ENCODE measurements around the gene TEAD4. TPM values are rescaled to one million over a fixed set of nuclear protein-coding genes. Genes with fewer than 3 reads are reported as not detected.

The TEAD4 gene
- total RNA-seq, 1 experiment from 2014 or later, result 127 TPM

DNA sequence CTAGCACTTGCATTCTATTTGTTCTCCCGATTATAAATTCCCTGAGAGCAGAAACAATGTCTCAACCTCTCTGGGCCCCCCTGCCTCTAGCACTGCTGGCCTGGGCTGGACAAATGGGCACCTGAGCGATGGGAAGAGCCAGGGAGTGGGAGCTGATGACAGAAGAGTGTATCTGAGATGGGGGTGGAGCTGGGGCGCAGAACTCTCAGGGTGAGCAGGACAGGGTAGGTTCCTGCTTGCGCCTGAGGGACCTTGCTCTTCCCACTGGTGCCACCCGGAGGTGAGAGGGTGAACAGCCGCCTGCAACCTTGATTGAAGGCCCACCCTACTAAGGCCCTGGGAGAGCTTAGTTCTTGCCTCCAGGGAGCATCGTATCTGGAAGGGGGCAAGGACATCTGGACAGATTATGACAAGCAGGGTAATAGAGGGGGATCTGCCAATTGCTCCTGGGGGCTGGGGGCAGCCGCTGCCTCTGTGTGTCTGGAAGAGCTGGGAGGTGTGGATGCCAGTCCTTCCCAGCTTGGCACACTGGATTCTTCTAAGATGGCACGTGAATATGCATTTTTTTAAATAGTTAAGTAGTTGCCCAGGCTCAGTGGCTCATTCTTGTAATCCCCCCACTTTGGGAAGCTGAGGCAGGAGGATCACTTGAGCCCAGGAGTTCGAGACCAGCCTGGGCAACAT lies 75.0 kb downstream of the TEAD4 start:
- Histone ChIP-seq H3K79me1 (ENCODE audit: insufficient read depth, low read depth, low read length, poor library complexity, severe bottlenecking) (no peaks in the 10 kb centered on the region), H3K18ac (ENCODE audit: insufficient read length, low read depth, low read length) (no peak overlapping the region), H2BK15ac (ENCODE audit: low read depth, low read length) (no peak overlapping the region), H4K20me1 (ENCODE audit: control insufficient read depth, insufficient read depth, insufficient read length) (no peaks in the 10 kb centered on the region), H3T11ph (ENCODE audit: low read length) (no peak overlapping the region), H4K5ac (ENCODE audit: insufficient read length, low read depth, low read length) (no peak overlapping the region), H3K4me1 (ENCODE audit: insufficient read depth, low read length) (no peaks in the 10 kb centered on the region), H3K27me3 (ENCODE audit: insufficient read depth, low read length) (no peaks in the 10 kb centered on the region), H3K4ac (ENCODE audit: low read depth, low read length) (no peak overlapping the region), H3K14ac (ENCODE audit: insufficient read depth, low read length) (no peak overlapping the region), H3K23me2 (ENCODE audit: insufficient read length, low read depth, low read length, poor library complexity, severe bottlenecking) (no peaks in the 10 kb centered on the region), H3K9me3 (ENCODE audit: control insufficient read depth, low read depth, low read length) (no peaks in the 10 kb centered on the region), H2BK20ac (ENCODE audit: low read depth, low read length, poor library complexity, severe bottlenecking) (no peak overlapping the region), H4K91ac (ENCODE audit: insufficient read length, low read depth, low read length) (no peak overlapping the region), H2AFZ (ENCODE audit: low read length) (no peak overlapping the region), H2BK12ac (ENCODE audit: insufficient read length, low read depth, low read length) (no peak overlapping the region), H3K23ac (ENCODE audit: insufficient read length, low read depth, low read length) (no peak overlapping the region), H3K79me2 (ENCODE audit: insufficient read depth, low read length) (no peaks in the 10 kb centered on the region), H2BK5ac (ENCODE audit: insufficient read length, low read length) (no peak overlapping the region), H2AK5ac (ENCODE audit: insufficient read length, low read length) (no peak overlapping the region), H3K27ac (ENCODE audit: insufficient read length, low read depth, low read length) (no peak overlapping the region), H4K8ac (replicated peaks; ENCODE audit: insufficient read length, low read depth, low read length) (no peak overlapping the region), H3K4me2 (ENCODE audit: insufficient read depth, insufficient read length, low read length) (no peak overlapping the region), H3K9ac (ENCODE audit: extremely low read depth, insufficient read length, low read length) (no peak overlapping the region), H3K56ac (ENCODE audit: insufficient read length, low read depth, low read length) (no peak overlapping the region), H2BK120ac (ENCODE audit: low read depth, low read length, poor library complexity, severe bottlenecking) (no peak overlapping the region)
- Mint-ChIP-seq H3K36me3 (ENCODE audit: insufficient read depth in 1 of 3, low read depth in 3 of 3) (peaks cover 9 to 67% (median 42%) of the 10 kb centered on the region in 3 experiments), H3K4me3 (no peak overlapping the region), H3K27ac (peak overlapping the region; percentile 62 to 87 (median 71); a peak in 5 of 7 replicates), H3K4me1 (peaks cover 12 to 21% of the 10 kb centered on the region in 2 experiments), H3K9me3 (no peaks in the 10 kb centered on the region), H3K27me3 (ENCODE audit: low read depth) (no peaks in the 10 kb centered on the region; the same call in 1 of the 2 replicates)
- WGBS (ENCODE audit: extremely low coverage, insufficient read length, low lambda C conversion rate), result no CpG with 5 or more reads among the region's 10 CpGs
- peak; percentile 93 for DNase-seq
- TF ChIP-seq, protein P1, sequence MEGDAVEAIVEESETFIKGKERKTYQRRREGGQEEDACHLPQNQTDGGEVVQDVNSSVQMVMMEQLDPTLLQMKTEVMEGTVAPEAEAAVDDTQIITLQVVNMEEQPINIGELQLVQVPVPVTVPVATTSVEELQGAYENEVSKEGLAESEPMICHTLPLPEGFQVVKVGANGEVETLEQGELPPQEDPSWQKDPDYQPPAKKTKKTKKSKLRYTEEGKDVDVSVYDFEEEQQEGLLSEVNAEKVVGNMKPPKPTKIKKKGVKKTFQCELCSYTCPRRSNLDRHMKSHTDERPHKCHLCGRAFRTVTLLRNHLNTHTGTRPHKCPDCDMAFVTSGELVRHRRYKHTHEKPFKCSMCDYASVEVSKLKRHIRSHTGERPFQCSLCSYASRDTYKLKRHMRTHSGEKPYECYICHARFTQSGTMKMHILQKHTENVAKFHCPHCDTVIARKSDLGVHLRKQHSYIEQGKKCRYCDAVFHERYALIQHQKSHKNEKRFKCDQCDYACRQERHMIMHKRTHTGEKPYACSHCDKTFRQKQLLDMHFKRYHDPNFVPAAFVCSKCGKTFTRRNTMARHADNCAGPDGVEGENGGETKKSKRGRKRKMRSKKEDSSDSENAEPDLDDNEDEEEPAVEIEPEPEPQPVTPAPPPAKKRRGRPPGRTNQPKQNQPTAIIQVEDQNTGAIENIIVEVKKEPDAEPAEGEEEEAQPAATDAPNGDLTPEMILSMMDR (conservative IDR thresholded peaks at IDR 0.05), result peak; percentile 79
